NT2/D1 (cell line): ENCODE results near the gene MED9.

Experiments
- DNase-seq: peaks from one replicate; pipeline ENCODE4 v3.0.0-alpha.2; 2011; ENCODE audit warnings: low read depth, low spot score
- H3K27me3 ChIP-seq: 2 replicates; pipeline ENCODE4 v1.6.0; 2011; ENCODE audit warnings: mild to moderate bottlenecking; ENCODE audit not compliant: insufficient read length, insufficient read depth
- H3K36me3 ChIP-seq: 2 replicates; pipeline ENCODE4 v1.6.1; 2011; ENCODE audit warnings: mild to moderate bottlenecking, low read length, mixed read lengths; ENCODE audit not compliant: insufficient read depth, insufficient read length
- H3K4me1 ChIP-seq: 2 replicates; pipeline ENCODE4 v1.5.1; 2011; ENCODE audit not compliant: insufficient read depth, insufficient read length
- H3K4me3 ChIP-seq: 2 replicates; pipeline ENCODE4 v1.5.1; 2011; ENCODE audit warnings: low read depth; ENCODE audit not compliant: insufficient read length
- H3K9ac ChIP-seq: 2 replicates; pipeline ENCODE4 v1.6.0; 2011; ENCODE audit warnings: low read depth; ENCODE audit not compliant: insufficient read length
- H3K9me3 ChIP-seq: 2 replicates; pipeline ENCODE4 v1.5.1; 2011; ENCODE audit warnings: mild to moderate bottlenecking, low read length; ENCODE audit not compliant: insufficient read depth
- SUZ12 ChIP-seq: IDR thresholded peaks from 2 replicates; pipeline ENCODE4 v1.6.1; 2011; ENCODE audit not compliant: insufficient read length, insufficient read depth; ENCODE audit errors: extremely low read depth
- YY1 ChIP-seq: IDR thresholded peaks from 2 replicates; pipeline ENCODE4 v1.6.1; 2011; ENCODE audit not compliant: insufficient read length, insufficient read depth
- ZNF274 ChIP-seq: IDR thresholded peaks from 2 replicates; pipeline ENCODE4 v1.6.1; 2011; ENCODE audit warnings: mild to moderate bottlenecking, low read depth, low read length

MED9 gene

GRCh38 chr17:17491546-17491988, 14.8 kb downstream of the MED9 start:
- no peak overlapping the region for H3K4me3 ChIP-seq
- H3K4me1 ChIP-seq, result peaks cover 8% of the 10 kb centered on the region
- DNase-seq, result no peak
- H3K36me3 ChIP-seq, result peaks cover 49% of the 10 kb centered on the region
- no peak overlapping the region for H3K9ac ChIP-seq
- peaks cover 12% of the 10 kb centered on the region for H3K27me3 ChIP-seq
- H3K9me3 ChIP-seq, result no peaks in the 10 kb centered on the region
- TF ChIP-seq ZNF274, result no peak
- TF ChIP-seq YY1, result no peak
- no peak for TF ChIP-seq SUZ12

GRCh38 chr17:17492085-17492484, 15.3 kb downstream of the MED9 start:
- no peak for DNase-seq
- Histone ChIP-seq H3K9ac (no peak overlapping the region), H3K27me3 (peaks cover 12% of the 10 kb centered on the region), H3K36me3 (peaks cover 48% of the 10 kb centered on the region), H3K9me3 (no peaks in the 10 kb centered on the region), H3K4me1 (peaks cover 8% of the 10 kb centered on the region), H3K4me3 (no peak overlapping the region)
- TF ChIP-seq ZNF274, result no peak
- TF ChIP-seq SUZ12, result no peak
- no peak for TF ChIP-seq YY1

- Histone ChIP-seq H3K9ac (no peak overlapping the region), H3K27me3 (peaks cover 15% of the 10 kb centered on the region), H3K36me3 (peaks cover 46% of the 10 kb centered on the region), H3K4me3 (no peak overlapping the region), H3K4me1 (peaks cover 11% of the 10 kb centered on the region), H3K9me3 (no peaks in the 10 kb centered on the region)
- no peak for DNase-seq
- TF ChIP-seq YY1 (no peak), SUZ12 (no peak), ZNF274 (no peak)
Observed at GRCh38 chr17:17492571-17492970, 15.8 kb downstream of the MED9 start.

- H3K9ac ChIP-seq, result peak overlapping the region; percentile 42
- DNase-seq, result no peak
- peaks cover 12% of the 10 kb centered on the region for H3K4me1 ChIP-seq
Observed at GRCh38 chr17:17493249-17493985, 16.6 kb downstream of the MED9 start.

GRCh38 chr17:17493986-17494466, 17.2 kb downstream of the MED9 start:
- Histone ChIP-seq H3K9me3 (no peaks in the 10 kb centered on the region), H3K36me3 (peaks cover 36% of the 10 kb centered on the region), H3K9ac (peak overlapping the region; percentile 42), H3K4me1 (peaks cover 12% of the 10 kb centered on the region), H3K27me3 (peaks cover 17% of the 10 kb centered on the region), H3K4me3 (no peak overlapping the region)
- no peak for DNase-seq
- TF ChIP-seq SUZ12, result no peak
- TF ChIP-seq ZNF274, result no peak
- TF ChIP-seq YY1, result no peak

More at GRCh38 chr17:17493249-17493985, 16.6 kb downstream of the MED9 start:
- Histone ChIP-seq H3K9me3 (no peaks in the 10 kb centered on the region), H3K4me3 (no peak overlapping the region), H3K36me3 (peaks cover 39% of the 10 kb centered on the region), H3K27me3 (peaks cover 17% of the 10 kb centered on the region)
- no peak for TF ChIP-seq SUZ12
- no peak for TF ChIP-seq YY1
- TF ChIP-seq ZNF274, result no peak

GRCh38 chr17:17494499-17494869, 17.7 kb downstream of the MED9 start:
- Histone ChIP-seq H3K27me3 (peaks cover 17% of the 10 kb centered on the region), H3K9me3 (no peaks in the 10 kb centered on the region), H3K4me1 (peaks cover 12% of the 10 kb centered on the region), H3K4me3 (peak overlapping the region; percentile 78), H3K9ac (peak overlapping the region; percentile 70), H3K36me3 (peaks cover 32% of the 10 kb centered on the region)
- no peak for DNase-seq
- TF ChIP-seq SUZ12 (no peak), YY1 (no peak), ZNF274 (no peak)

GRCh38 chr17:17494870-17495535, 18.2 kb downstream of the MED9 start:
- Histone ChIP-seq H3K4me1 (peaks cover 12% of the 10 kb centered on the region), H3K36me3 (peaks cover 28% of the 10 kb centered on the region), H3K27me3 (peaks cover 17% of the 10 kb centered on the region), H3K9me3 (no peaks in the 10 kb centered on the region), H3K9ac (peak overlapping the region; percentile 85), H3K4me3 (peak overlapping the region; percentile 78)
- DNase-seq, result no peak
- no peak for TF ChIP-seq YY1
- no peak for TF ChIP-seq SUZ12
- no peak for TF ChIP-seq ZNF274
